ENCODE results near the gene ZNF550. TPM values are rescaled to one million over a fixed set of nuclear protein-coding genes. Genes with fewer than 3 reads are reported as not detected.

The ZNF550 gene
- total RNA-seq: 5.2 and 8.4 TPM in 2 replicates

- DNase-seq (ENCODE audit: low read depth): peak; percentile 76
Measured at GRCh38 chr19:57559404-57560025, at the start of gene ZNF550. Gene ZNF550, minus strand, starts transcription at chr19:57559863. Its CDS starts 181 bp downstream, at chr19:57559682.

GRCh38 chr19:57606931-57607330 is 47.3 kb upstream of the ZNF550 start:
- no peak for DNase-seq (ENCODE audit: low read depth)

DNA sequence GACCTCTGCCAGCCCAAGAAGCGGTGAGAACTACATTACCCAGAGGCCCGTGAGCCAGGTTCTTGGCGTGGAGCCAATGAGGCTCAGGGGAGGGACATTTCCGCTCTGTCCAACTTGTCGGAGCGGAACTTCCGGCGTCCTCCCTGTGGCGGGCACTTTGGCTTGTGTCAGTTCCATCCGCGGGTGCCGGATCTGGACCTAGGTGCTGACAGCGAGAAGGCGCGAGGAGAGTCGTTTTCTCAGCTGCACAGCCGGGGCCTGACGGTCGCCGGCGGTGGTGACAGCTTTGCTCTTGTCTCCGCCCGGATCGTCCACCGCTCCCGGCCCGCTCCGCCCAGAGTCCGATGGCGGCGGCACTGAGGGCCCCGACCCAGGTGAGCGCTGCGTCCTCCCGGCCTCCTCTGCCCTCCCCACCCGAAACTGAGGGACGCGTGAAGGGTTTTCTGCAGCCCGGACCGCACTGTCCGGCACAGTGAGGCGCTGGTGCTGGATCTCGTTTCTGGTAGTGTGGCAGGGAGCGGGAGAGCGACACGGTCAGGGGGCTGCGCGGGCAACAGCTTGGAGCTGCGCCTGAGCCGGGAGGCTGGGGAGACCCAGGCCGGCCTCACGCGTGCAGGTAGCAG is 40.2 kb upstream of the ZNF550 start, which contains the start of gene ZNF530:
Gene ZNF530 (plus strand): TSS at position 125 of the 623 bp plus-strand sequence. CDS start 4,461 bp downstream, outside the sequence.
- peak; percentile 81 for DNase-seq (ENCODE audit: low read depth)

- no peak for DNase-seq (ENCODE audit: low read depth)
Measured at GRCh38 chr19:57599377-57599760, 39.7 kb upstream of the ZNF550 start.

DNA sequence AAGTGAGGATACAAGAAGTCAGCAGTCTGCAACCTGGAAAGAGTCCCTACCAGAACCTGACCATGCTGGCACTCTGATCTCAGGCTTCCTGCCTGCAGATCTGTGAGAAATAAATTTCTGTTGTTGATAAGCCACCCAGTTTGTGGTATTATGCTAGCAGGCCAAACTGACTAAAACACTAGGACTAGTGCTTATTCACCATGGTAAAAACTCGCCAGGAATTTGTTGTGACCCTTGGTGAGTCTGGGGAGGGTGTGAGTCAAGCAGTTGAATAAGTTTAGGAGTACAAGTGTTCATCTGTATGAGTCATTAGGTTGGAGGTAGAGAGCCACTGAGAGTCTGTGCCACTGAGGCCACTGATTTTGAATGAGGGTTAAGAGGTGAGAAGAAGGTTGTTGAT is 27.9 kb upstream of the ZNF550 start:
- DNase-seq (ENCODE audit: low read depth): no peak

- DNase-seq (ENCODE audit: low read depth): peak; percentile 85
Measured at GRCh38 chr19:57583521-57584416, 24.1 kb upstream of the ZNF550 start, which contains the start of gene ZIK1. Gene ZIK1, plus strand, starts transcription at chr19:57584145. Its CDS starts 212 bp downstream, at chr19:57584357.

- DNase-seq (ENCODE audit: low read depth): no peak
Measured at GRCh38 chr19:57583104-57583520, 23.4 kb upstream of the ZNF550 start.

DNA sequence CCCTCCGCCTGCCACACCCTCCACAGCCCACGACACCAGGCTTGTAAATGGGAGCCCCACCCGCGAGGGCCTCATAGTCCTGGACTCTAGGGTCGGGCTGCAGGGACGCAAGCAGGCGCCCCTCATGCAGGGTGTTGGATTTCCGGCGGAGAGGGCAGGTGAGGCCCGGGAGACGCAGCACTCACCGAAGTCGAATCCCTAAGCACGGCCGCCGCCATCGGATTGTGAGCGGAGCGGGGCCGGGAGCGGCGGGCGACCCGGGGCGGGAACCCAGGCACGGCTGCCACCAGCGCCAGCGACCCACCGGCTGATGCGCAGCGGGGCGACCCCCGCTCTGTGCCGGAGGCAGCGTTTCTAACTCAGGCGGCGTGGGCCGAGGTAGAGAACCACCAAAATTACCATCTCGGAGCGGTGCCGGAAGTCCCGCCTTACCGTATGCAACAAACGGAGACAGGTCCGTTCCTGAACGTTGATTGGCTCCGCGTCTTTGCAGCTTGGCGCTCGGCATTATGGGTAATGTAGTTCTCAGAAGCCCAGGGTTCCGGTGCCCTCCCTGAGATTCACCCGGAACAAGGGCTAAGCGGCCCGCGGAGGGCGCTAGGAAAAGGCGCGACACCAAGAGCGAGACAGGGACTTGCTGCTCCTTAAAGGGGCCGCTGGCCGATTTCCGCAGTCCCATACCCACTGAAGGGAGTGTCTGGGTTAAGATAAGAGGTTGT is 19.0 kb upstream of the ZNF550 start, which contains the start of gene ZNF416:
Gene ZNF416 (minus strand): TSS at position 425 of the 719 bp plus-strand sequence. CDS start 207 bp downstream, at position 218.
- peak; percentile 97 for DNase-seq (ENCODE audit: low read depth)

GRCh38 chr19:57576661-57577060 is 17.0 kb upstream of the ZNF550 start:
- DNase-seq (ENCODE audit: low read depth): no peak

DNA sequence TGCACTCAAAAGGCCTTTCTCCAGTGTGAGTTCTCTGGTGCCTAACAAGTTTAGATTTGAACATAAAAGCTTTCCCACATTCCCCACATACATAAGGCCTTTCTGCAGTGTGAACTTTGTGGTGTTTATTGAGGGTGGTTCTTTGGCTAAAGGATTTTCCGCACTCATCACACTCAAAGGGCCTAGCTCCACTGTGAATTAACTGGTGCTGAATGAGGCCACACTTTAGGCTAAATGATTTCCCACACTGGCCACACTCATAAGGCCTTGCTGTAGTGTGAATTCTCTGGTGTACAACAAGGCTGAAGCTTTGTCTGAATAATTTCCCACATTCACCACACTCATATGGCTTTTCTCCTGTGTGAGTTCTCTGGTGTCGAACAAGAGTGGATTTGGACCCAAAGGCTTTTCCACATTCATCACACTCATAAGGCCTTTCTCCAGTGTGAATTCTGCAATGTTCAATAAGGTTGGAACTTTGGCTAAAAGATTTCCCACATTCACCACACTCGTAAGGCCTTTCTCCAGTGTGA is 12.8 kb upstream of the ZNF550 start:
- no peak for DNase-seq (ENCODE audit: low read depth)

DNA sequence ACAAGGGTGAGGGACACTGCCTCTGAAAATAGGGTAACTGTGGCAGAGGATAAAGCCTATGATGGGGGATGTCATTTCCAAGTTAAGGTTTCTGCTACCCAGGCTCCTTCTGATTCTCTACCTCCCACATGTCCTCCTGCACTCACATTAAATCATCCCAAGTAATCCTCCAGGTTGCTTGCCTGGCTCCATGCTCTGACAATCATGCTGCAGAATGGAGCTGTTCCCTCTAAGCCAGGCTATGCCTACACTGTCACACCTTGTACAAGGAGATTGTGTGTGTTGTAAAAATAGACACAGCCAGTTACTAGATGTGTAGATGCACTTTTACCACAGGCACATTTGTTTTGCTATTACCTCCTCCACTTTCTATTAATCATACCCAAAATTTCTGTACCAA is 11.0 kb upstream of the ZNF550 start:
- DNase-seq (ENCODE audit: low read depth): no peak

DNA sequence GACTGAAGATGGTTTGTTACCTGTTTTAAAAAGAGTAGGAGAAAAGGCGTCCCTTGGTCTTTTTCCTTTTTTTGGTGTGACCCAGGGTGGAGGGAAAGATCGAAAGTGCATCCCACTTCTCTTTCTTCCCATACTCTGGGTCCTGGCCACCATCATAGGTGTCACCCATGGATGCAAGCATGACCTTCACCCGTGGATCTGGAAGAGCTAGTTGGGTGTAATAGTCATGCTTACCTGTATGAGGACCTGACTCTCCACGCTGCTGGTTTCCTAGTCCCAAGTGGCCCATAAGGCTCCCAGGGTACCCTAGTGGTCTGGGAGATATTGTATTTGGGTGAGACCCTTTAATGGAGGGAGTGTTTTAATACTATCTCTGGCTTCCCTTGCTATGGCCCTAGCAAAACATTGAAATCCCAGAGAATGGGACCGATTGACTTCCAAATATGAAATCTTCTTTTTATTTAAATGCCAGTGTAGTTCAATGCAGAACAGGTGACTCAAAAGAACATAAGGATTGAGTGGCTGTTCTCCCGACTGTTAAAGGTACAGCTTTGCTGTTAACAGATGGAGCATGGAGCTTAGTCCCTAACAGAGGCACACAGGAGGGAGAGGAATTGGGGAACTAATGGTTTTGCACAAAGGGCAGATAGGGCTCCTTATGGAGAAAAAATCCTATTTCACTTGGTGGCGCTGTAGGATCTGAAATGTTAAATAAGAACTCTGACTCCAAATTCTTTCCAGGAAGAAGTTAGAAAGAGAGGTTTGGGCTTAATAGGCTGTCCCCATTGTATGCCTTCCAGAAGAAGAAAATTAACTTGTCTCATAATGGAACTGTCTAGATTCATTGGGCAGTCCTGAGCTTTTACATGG is 7.0 kb upstream of the ZNF550 start:
- DNase-seq (ENCODE audit: low read depth): no peak

GRCh38 chr19:57563547-57563946 is 3.9 kb upstream of the ZNF550 start:
- no peak for DNase-seq (ENCODE audit: low read depth)

DNA sequence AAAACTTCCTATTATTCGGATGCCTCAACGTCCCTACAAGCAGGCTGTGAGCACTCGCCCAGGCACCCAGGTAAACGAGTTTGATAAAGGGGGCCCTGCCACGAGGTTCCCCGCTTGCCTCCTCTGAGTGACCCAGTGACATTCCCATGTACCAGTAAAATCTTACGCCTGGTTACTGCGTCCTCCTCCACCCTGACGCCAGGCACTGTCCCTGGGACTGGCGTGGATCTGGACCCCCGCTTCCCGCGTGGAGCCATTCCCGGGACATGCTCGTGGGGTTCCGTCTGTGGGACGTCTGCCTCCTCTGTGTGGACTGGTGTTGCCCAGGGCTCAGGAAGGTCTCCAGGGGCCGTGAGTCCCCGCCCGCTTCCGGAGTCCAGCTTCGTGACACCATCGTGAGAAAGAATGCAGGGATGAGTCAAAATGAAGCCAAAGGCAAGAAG is 407 bp upstream of the ZNF550 start:
- DNase-seq (ENCODE audit: low read depth): peak; percentile 29

DNA sequence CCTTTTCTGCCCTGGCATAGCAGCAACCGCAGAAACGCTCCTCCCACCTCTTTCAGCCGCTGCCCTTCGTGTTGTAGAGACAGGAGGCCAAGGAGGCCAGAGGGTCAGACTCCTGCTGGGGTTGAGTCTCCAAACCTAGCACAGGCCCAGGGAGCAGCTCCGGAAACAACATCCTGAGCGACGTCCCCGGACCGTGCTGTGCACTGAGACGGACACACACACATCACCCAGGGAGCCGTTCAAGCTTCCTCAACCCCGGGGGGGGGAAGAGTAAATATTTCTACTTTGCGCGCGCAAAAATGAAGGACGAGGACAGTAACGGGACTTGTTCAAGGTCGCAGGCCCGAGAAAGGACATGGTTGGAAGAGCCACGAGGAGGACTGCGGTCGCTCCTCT is 657 bp downstream of the ZNF550 start:
- DNase-seq (ENCODE audit: low read depth): peak; percentile 23

GRCh38 chr19:57558525-57558924 is 1.1 kb downstream of the ZNF550 start:
- peak; percentile 7 for DNase-seq (ENCODE audit: low read depth)

GRCh38 chr19:57557659-57558058 is 2.0 kb downstream of the ZNF550 start:
- no peak for DNase-seq (ENCODE audit: low read depth)

GRCh38 chr19:57552432-57552831 is 7.2 kb downstream of the ZNF550 start:
- DNase-seq (ENCODE audit: low read depth): no peak

DNA sequence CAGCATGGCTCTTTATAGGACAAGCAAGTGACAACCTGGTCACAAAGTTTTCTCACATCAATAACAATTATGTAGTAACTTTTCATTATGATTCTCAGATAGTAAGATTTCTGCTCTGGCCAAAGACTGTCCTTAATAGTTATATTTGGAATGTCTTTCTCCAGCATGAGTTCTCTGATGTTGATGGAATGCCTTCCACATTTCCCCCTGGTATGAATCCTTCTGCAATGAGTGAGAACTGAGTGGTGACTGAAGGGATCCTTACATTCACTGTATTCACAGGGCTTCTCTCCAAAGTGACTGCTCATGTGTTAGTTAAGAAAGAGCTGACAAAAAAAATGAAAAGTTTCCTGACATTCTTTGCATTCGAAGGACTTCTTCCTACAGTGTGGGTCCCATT is 13.2 kb downstream of the ZNF550 start:
- DNase-seq (ENCODE audit: low read depth): no peak

GRCh38 chr19:57537953-57538547 is 21.6 kb downstream of the ZNF550 start:
- no peak for DNase-seq (ENCODE audit: low read depth)
